D721Med (cell line): ENCODE measurements around the gene TMEM17.

Experiments
- DNase-seq: peaks from one replicate; pipeline ENCODE4 v3.0.0; 2011; ENCODE audit warnings: low spot score; ENCODE audit not compliant: insufficient read length
- FAIRE-seq: peaks from 2 replicates; lab custom pipeline; 2011; peaks lifted over from hg19 to GRCh38; lab: Jason Lieb, UNC
- TF ChIP-seq, protein P1 (sequence below): IDR thresholded peaks from 2 replicates; pipeline ENCODE4 v1.5.1; 2012; ENCODE audit warnings: mild to moderate bottlenecking, control low read depth; ENCODE audit not compliant: insufficient read depth; ENCODE audit errors: missing control alignments

Gene TMEM17

DNA sequence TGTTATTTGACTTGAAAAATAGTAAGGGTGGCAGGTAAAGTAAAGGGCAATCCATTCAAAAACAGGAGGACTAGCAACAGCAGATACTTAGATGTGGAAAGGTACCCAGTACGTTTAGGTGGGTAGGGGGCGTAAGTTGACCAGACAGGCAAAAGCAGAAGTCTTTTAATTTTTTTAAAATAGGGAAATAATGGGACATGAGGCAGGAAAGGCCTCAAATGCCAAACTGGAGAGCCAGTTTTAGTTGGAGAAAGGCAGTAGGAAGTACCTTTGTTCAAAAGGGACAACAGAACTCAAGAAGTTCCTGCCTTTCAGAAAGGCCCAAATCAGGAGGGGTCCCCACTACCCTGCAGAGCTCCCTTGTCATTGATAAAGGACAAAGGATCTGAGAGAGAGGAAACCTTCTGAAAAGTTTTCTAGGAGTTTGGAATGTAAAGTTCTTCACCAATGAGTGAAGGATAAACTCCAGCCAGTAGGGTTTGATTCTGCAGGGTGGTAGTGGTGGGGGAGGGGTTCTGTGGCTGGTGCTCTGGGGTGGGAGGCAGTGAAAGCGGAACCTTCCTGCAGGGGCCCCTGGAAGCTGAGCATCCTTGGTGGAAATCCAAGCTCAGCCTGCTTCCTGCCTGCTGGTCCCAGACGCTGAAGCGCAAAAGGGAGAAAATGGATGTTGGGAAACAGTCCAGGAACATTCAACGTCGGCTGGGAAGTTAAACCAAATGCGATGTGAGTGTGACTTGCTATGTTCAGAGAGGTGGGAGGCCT, 40.1 kb downstream of the TMEM17 start:
- DNase-seq (no peak), FAIRE-seq (no peak)
- TF ChIP-seq, protein P1, sequence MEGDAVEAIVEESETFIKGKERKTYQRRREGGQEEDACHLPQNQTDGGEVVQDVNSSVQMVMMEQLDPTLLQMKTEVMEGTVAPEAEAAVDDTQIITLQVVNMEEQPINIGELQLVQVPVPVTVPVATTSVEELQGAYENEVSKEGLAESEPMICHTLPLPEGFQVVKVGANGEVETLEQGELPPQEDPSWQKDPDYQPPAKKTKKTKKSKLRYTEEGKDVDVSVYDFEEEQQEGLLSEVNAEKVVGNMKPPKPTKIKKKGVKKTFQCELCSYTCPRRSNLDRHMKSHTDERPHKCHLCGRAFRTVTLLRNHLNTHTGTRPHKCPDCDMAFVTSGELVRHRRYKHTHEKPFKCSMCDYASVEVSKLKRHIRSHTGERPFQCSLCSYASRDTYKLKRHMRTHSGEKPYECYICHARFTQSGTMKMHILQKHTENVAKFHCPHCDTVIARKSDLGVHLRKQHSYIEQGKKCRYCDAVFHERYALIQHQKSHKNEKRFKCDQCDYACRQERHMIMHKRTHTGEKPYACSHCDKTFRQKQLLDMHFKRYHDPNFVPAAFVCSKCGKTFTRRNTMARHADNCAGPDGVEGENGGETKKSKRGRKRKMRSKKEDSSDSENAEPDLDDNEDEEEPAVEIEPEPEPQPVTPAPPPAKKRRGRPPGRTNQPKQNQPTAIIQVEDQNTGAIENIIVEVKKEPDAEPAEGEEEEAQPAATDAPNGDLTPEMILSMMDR: no peak

DNA sequence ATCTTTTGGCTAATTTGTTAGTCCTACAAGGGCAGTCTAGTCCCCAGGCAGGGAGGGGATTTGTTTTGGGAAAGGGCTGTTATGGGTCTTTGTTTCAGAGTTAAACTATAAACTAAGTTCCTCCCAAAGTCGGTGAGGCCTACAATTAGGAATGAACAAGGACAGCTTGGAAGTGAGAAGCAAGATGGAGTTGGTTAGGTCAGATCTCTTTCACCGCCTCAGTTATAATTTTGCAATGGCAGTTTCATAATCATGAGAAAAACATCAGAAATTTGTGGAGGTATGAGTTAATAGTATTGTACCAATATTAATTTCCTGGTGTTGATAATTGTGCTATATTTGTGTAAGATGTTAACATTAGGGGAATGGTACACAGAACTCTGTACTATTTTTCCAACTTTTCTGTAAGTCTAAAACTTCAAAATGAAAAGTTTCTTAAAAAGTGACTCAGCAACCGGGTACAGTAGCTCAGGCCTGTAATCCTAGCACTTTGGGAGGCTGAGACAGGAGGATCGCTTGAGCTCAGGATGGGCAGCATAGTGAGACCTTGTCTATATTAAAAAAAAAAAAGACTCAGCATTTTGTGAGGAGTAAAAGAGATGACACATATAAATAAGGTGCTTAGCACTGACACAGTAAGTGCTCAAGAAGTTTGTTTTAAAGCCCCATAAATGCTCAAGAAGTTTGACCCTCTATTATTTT, 40.8 kb downstream of the TMEM17 start:
- FAIRE-seq (no peak), DNase-seq (no peak)

DNA sequence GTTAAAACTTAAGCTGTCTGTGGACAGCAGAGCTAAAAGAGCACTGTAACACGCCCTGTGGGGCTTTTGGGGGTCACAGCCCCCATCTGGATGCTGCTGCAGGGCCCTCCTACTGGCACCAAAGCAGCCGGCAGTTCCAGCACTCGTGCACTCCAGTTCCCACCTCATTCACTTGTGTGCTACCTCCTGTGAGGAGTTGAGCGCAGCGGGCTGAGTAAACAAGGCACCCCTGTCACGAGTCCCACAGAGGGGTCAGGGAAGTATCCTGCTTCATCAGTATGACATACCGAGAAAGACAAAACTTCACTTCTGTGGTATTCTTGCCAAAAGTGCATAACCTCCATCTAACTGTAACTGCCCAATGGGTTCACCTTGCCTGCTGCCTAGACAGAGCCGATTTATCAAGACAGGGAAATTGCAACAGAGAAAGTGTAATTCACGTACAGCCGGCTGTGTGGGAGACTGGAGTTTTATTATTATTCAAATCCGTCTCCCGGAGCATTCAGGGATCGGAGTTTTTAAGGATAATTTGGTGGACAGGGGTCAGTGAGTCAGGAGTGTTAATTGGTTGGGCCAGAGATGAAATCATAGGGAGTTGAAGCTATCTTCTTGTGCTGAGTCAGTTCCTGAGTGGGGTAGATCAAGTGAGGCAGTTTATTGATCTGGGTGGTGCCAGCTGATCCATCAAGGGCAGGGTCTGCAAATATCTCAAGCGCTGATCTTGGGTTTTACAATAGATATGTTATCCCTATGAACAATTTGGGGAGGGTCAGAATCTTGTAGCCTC, 41.6 kb downstream of the TMEM17 start:
- FAIRE-seq (no peak), DNase-seq (no peak)
- TF ChIP-seq, protein P1: no peak

More for the DNA sequence above, 40.8 kb downstream of the TMEM17 start:
- TF ChIP-seq, protein P1: no peak

DNA sequence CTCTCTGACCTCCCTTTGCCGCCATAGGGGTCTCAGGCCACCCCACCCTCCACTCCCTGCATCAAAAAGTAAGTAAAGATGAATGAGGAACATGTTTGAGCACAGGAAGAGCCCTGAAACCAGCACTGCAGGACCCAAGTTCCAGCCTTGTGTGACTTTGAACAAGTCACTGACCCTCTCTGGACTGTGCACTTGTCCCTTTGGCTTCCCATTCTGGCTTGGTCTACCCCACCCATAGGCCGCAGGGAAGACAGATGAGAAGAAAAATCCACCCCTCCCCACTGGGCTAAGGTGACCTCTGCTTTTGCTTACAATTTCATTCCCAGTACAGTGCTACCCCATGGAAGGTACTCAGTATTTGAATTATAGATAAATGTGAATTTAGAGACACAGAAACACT, 43.8 kb downstream of the TMEM17 start:
- TF ChIP-seq, protein P1: no peak
- FAIRE-seq: no peak
- no peak for DNase-seq

DNA sequence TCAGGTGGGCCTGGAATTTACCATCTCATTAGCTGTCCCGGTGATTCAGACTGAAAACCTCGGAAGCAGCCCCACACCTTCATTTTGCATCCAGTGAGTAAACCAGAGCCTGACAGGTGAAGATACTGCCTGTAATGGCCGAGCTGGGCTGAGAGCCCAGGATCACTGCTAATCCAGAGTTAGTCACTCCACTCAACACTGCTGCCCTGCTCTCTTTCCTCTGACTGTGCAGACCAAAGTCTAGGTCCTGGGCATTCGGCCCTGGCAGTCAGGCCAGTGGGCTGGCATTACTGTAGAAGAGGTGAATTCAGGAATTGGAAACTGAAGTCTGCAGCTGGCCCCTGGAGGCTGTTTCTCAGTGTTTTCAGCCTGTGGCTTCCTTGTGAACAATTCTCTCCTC, 44.3 kb downstream of the TMEM17 start:
- DNase-seq (no peak), FAIRE-seq (no peak)
- TF ChIP-seq, protein P1: no peak

DNA sequence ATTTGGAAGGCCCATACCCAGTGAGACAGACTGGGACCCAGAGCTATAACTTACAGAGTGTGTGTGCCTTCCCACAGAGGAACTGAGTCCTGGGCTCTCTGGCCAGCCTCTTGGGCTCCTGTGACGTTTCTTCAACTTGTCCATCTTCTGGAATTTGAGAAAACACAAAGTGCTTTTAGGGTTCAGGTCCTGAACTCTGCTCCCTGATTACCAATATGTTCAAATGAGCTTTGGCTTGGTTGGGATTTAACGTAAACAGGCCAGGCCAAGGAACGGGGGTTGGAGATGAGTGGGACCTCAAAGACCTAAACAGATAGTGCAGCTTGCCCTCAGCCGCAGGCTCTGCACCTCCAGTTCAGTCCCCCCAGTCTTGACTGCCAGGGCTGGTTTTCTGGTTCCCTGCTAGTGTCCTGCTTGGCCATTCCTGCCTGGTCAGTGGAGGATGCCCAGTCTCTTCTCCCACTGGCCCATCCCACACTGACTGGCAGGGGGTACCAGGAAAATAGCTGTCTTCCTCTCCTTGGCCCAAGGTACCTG, 44.9 kb downstream of the TMEM17 start:
- FAIRE-seq (no peak), DNase-seq (no peak)
- TF ChIP-seq, protein P1: no peak
